Activated B cell treated with CpG ODN at 0.5 μM for 24 hours (primary cell): ENCODE results near the gene CCDC97. TPM values are rescaled to one million over a fixed set of nuclear protein-coding genes. Genes with fewer than 3 reads are reported as not detected.

Source experiments
- ATAC-seq: fragments of 200-7000 bp; cut with Tn5 transposase; one replicate; pipeline ENCODE4 v1.10.0; 2021; ENCODE audit warnings: low read depth, mild to moderate bottlenecking, moderate library complexity
- CTCF ChIA-PET: fragments of 350-600 bp; sonication (Branson Sonifier 250); formaldehyde crosslinking; loops from one replicate; lab custom pipeline; 2021; ENCODE audit warnings: antibody characterized with exemption; lab: Charles Lee
- POLR2A ChIA-PET: fragments of 350-600 bp; sonication (Branson Sonifier 250); formaldehyde crosslinking; loops from one replicate; lab custom pipeline; 2021; ENCODE audit warnings: antibody characterized with exemption; lab: Charles Lee
- DNase-seq: peaks from one replicate; pipeline ENCODE4 v3.0.0; 2022
- H3K27ac Mint-ChIP-seq: one replicate; pipeline ENCODE4 v1.8.0; 2020; ENCODE audit warnings: mixed read lengths
- H3K27me3 Mint-ChIP-seq: one replicate; pipeline ENCODE4 v1.8.0; 2021; ENCODE audit warnings: mixed read lengths
- H3K36me3 Mint-ChIP-seq: one replicate; pipeline ENCODE4 v1.8.0; 2021; ENCODE audit warnings: low read depth, mixed read lengths
- H3K4me1 Mint-ChIP-seq: one replicate; pipeline ENCODE4 v1.8.0; 2021; ENCODE audit warnings: mixed read lengths
- H3K4me3 Mint-ChIP-seq: one replicate; pipeline ENCODE4 v1.8.0; 2020; ENCODE audit warnings: mild to moderate bottlenecking, mixed read lengths
- H3K9me3 Mint-ChIP-seq: one replicate; pipeline ENCODE4 v1.8.0; 2020; ENCODE audit warnings: mixed read lengths
- CTCF ChIP-seq: fragments of 200-600 bp; IDR thresholded peaks from one replicate; pipeline ENCODE4 v1.8.0; 2022; ENCODE audit warnings: antibody characterized with exemption, mild to moderate bottlenecking
- intact Hi-C: fragments of 100-400 bp; cut with micrococcal nuclease; formaldehyde crosslinking; loops from one replicate; pipeline ENCODE4 v1.15.1; 2024
- total RNA-seq: library from RNA; stranded (reverse); gene quantifications from 2 replicates; pipeline ENCODE4 v1.2.3, GENCODE V29; 2022

CCDC97 gene
- total RNA-seq, 1 donor from 2014 or later, result 65.3 TPM

- CTCF ChIA-PET, result no interaction called here
- Mint-ChIP-seq H3K4me1 (peaks cover 33% of the 10 kb centered on the region), H3K36me3 (peaks cover 94% of the 10 kb centered on the region), H3K27ac (no peak overlapping the region), H3K4me3 (no peak overlapping the region), H3K27me3 (no peaks in the 10 kb centered on the region), H3K9me3 (no peaks in the 10 kb centered on the region)
- TF ChIP-seq CTCF, result no peak
- no peak for ATAC-seq
- DNase-seq, result no peak
- intact Hi-C loops, result no loop called here
- POLR2A ChIA-PET, result interaction anchor here (1.2 kb wide), 1 partner anchor 69 kb away, joined by 3 read pairs; no protein-coding TSS in a partner anchor
Observed at GRCh38 chr19:41294393-41294792, 15.6 kb upstream of the CCDC97 start.

DNA sequence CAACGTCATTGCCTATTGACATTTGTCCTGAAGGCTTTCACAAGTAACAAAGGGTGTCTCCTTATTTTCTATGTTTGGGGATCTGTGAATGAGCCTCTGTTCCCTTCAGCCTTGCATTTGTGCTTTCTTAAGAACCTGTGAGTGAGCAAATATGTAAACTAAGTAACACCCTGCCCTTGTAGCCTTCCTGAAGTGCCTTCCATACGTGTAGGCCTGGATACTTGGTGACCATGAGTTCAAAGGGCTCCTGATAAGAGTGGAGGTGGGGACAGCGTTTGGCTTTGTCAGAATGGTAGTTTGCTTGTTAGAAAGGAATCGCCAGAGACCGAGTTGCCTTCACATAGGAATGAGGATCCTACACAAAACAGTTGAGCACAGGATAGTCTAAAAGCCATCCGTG, 14.5 kb upstream of the CCDC97 start:
- CTCF ChIA-PET, result no interaction called here

GRCh38 chr19:41296433-41296871, 13.5 kb upstream of the CCDC97 start:
- H3K4me1 Mint-ChIP-seq, result peaks cover 54% of the 10 kb centered on the region
- no peaks in the 10 kb centered on the region for H3K9me3 Mint-ChIP-seq
- no peaks in the 10 kb centered on the region for H3K27me3 Mint-ChIP-seq
- no peak for TF ChIP-seq CTCF
- ChIA-PET POLR2A (interaction anchor here (4.2 kb wide), 1 partner anchor 33 kb away, joined by 40 read pairs; the partner anchor contains the start of gene HNRNPUL1), CTCF (interaction anchor here (1.4 to 4.7 kb wide), 2 partner anchors 12 to 56 kb away, joined by 5 to 35 read pairs; partner anchors contain the start of gene CCDC97)
- ATAC-seq, result no peak
- intact Hi-C loops, result no loop called here
- H3K36me3 Mint-ChIP-seq, result peaks cover 97% of the 10 kb centered on the region
- peak overlapping the region; percentile 96 for H3K27ac Mint-ChIP-seq
- H3K4me3 Mint-ChIP-seq, result no peak overlapping the region
- no peak for DNase-seq

More for the DNA sequence above, 14.5 kb upstream of the CCDC97 start:
- no peak for DNase-seq
- ATAC-seq, result no peak
- H3K27me3 Mint-ChIP-seq, result no peaks in the 10 kb centered on the region
- POLR2A ChIA-PET, result no interaction called here
- intact Hi-C loops, result no loop called here
- peaks cover 44% of the 10 kb centered on the region for H3K4me1 Mint-ChIP-seq
- peak overlapping the region; percentile 13 for H3K27ac Mint-ChIP-seq
- H3K36me3 Mint-ChIP-seq, result peaks cover 95% of the 10 kb centered on the region
- H3K9me3 Mint-ChIP-seq, result no peaks in the 10 kb centered on the region
- TF ChIP-seq CTCF, result no peak
- no peak overlapping the region for H3K4me3 Mint-ChIP-seq

GRCh38 chr19:41297628-41298347, 12.2 kb upstream of the CCDC97 start:
- peaks cover 66% of the 10 kb centered on the region for H3K4me1 Mint-ChIP-seq
- ChIA-PET POLR2A (interaction anchor here (0.5 to 4.2 kb wide), 11 partner anchors 9 to 735 kb away, joined by 3 to 40 read pairs (median 7); partner anchors contain the start of genes B9D2, HNRNPUL1 and TGFB1), CTCF (interaction anchor here (0.5 to 4.7 kb wide), 7 partner anchors 11 to 151 kb away, joined by 3 to 35 read pairs (median 4); partner anchors contain the start of gene CCDC97)
- ATAC-seq, result peak; percentile 81
- H3K9me3 Mint-ChIP-seq, result no peaks in the 10 kb centered on the region
- H3K36me3 Mint-ChIP-seq, result peaks cover 95% of the 10 kb centered on the region
- H3K27me3 Mint-ChIP-seq, result no peaks in the 10 kb centered on the region
- H3K4me3 Mint-ChIP-seq, result peak overlapping the region; percentile 72
- peak; percentile 49 for DNase-seq
- intact Hi-C loops, result loop anchor here (1.0 kb wide), 3 partner anchors 11 to 100 kb away; partner anchors contain the start of genes BCKDHA, EXOSC5 and HNRNPUL1
- H3K27ac Mint-ChIP-seq, result peak overlapping the region; percentile 96
- TF ChIP-seq CTCF, result no peak

DNA sequence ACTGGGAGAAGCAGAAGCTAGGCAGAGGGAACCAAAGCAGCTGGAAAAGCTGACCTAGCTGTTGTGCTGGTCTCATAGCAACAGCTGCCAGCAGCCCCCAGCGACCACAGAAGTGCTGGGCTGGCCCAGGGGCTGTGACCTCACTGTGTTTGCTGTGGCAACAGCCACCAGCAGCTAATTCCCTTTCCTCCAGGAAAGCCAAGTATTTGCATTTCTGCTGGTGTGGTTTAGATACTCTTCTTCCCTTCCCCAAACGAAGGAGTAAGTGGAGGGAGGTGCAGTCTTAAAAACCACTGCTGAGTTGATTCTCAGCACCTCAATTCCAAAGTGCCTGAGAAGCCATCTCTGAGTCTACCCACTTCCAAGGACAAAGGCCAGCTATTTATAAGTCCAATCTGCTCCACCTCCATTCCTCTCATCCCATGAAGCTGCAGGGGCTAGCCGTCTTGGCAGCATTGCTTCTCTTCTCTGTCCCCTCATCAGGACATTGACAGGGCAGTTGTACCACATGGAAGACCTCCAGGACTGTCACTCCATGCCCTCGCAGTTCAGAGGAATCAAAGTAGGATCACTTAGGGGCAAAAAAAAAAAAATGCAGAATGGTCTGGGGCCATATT, 11.5 kb upstream of the CCDC97 start:
- Mint-ChIP-seq H3K4me1 (peaks cover 71% of the 10 kb centered on the region), H3K36me3 (peaks cover 93% of the 10 kb centered on the region), H3K9me3 (no peaks in the 10 kb centered on the region), H3K4me3 (peak overlapping the region; percentile 72), H3K27me3 (no peaks in the 10 kb centered on the region), H3K27ac (peak overlapping the region; percentile 96)
- ChIA-PET CTCF (interaction anchor here (0.5 to 4.7 kb wide), 6 partner anchors 10 to 150 kb away, joined by 3 to 35 read pairs (median 4); partner anchors contain the start of gene CCDC97), POLR2A (interaction anchor here (0.5 to 4.2 kb wide), 8 partner anchors 8 to 734 kb away, joined by 4 to 40 read pairs (median 7); partner anchors contain the start of genes B9D2, HNRNPUL1 and TGFB1)
- intact Hi-C loops, result no loop called here
- TF ChIP-seq CTCF, result no peak
- ATAC-seq, result peak; percentile 15
- DNase-seq, result no peak
